ENCODE results near the gene WNT1.
A peak's percentile ranks its signal among the peaks of the same experiment; 100 is the strongest.

WNT1 gene

DNA sequence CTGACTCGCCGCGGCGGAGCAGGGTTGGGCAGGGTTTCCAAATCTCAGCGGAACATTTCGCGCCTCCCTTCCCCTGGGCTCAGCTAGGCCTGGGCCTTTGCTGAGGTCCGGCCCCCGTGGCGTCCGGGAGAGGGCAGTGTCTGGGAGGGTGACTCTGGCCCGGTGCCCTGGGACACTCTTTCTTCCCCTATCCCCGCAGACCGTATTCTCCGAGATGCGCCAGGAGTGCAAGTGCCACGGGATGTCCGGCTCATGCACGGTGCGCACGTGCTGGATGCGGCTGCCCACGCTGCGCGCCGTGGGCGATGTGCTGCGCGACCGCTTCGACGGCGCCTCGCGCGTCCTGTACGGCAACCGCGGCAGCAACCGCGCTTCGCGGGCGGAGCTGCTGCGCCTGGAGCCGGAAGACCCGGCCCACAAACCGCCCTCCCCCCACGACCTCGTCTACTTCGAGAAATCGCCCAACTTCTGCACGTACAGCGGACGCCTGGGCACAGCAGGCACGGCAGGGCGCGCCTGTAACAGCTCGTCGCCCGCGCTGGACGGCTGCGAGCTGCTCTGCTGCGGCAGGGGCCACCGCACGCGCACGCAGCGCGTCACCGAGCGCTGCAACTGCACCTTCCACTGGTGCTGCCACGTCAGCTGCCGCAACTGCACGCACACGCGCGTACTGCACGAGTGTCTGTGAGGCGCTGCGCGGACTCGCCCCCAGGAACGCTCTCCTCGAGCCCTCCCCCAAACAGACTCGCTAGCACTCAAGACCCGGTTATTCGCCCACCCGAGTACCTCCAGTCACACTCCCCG is 3.0 kb downstream of the WNT1 start:
- DNase-seq (ENCODE audit: low spot score): no peak

DNA sequence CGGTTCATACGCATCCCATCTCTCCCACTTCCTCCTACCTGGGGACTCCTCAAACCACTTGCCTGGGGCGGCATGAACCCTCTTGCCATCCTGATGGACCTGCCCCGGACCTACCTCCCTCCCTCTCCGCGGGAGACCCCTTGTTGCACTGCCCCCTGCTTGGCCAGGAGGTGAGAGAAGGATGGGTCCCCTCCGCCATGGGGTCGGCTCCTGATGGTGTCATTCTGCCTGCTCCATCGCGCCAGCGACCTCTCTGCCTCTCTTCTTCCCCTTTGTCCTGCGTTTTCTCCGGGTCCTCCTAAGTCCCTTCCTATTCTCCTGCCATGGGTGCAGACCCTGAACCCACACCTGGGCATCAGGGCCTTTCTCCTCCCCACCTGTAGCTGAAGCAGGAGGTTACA is 3.6 kb downstream of the WNT1 start:
- DNase-seq (ENCODE audit: low spot score): no peak

DNA sequence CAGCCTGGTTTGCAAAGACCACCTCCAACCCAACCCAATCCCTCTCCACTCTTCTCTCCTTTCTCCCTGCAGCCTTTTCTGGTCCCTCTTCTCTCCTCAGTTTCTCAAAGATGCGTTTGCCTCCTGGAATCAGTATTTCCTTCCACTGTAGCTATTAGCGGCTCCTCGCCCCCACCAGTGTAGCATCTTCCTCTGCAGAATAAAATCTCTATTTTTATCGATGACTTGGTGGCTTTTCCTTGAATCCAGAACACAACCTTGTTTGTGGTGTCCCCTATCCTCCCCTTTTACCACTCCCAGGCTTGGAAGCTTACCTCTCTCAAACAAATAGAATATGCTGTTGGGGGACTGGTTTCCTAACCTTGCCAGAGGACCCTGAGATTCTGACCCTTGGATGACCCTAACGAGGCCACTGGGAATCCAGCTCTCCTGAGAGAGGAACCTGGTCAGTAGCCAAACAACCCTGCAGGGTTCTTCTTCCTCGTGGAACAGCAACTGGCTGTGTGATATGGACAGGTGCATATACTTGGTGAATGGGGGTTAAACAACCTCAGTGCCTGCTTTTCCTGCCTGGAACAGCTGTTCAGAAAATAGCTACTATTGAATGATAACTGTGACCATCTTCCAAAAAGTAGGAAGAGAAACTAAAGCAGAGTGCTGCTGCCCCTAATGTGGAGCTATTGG is 4.4 kb downstream of the WNT1 start:
- DNase-seq (ENCODE audit: low spot score): no peak

DNA sequence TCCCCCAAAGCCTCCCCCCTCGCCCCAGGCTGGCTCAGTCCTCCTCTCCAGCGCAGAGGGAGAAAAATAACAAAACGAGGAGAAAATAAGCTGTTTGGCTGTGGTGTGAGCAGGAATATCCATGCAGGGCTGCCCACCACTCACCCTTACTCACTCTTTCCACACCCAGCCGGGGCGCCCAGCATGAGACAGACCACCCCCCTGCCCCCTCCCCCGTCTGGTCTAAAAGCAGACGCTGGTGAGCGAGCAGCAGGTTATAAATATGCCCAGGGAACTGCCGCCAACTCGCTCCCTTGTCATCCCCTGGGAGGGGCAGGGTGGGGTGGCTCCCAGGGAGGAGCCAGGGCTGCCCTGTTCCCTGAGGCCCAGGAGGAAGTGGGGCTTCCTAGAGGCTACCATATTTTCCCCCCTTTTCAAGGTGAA is 7.4 kb downstream of the WNT1 start:
- DNase-seq (ENCODE audit: low spot score): no peak

DNA sequence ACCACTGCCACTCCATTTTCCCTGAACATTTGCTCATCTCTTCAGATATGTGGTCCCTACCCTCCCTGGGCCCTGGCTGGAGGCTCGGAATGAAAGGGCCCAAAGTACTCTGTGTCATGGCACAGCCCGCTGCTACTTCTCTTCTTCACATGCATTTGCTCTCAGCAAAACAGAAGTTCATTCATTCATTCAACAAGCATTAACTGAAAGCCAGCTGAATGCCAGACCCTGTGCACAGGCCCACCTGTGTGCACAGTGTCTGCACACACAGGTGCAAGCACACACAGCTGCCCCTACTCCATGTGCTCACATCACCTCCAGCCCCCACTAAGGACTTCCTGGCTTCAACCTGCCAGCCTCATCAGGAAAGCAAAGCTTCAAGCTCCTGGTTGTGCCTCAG is 7.8 kb downstream of the WNT1 start:
- no peak for DNase-seq (ENCODE audit: low spot score)

DNA sequence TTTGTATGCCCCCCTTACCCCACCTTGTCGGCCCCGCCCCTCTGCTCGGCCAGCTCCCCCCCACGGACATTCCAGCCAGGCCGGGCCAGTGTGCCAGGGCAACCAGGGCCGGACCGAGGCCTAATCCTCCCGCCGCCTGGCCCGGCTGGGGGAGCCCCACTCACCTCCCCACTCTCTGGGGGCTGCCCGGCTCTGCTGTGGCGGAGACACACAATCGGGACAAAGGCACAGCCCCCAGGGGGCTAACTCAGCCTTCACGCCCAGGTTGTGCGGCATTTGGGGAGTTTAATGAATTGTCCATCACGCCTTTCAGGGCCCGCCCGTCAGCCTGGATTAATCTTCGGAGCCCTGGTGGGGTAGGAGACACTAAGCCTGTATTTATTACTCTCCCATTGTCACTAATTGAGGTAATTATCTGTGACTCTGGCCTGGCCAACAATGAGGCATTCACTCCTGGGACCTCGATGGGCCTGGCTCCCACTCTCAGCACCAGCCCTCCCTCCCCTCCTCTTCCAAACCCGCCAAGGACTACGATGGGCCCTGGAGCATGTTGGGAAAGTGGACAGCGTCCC is 8.7 kb downstream of the WNT1 start:
- no peak for DNase-seq (ENCODE audit: low spot score)

DNA sequence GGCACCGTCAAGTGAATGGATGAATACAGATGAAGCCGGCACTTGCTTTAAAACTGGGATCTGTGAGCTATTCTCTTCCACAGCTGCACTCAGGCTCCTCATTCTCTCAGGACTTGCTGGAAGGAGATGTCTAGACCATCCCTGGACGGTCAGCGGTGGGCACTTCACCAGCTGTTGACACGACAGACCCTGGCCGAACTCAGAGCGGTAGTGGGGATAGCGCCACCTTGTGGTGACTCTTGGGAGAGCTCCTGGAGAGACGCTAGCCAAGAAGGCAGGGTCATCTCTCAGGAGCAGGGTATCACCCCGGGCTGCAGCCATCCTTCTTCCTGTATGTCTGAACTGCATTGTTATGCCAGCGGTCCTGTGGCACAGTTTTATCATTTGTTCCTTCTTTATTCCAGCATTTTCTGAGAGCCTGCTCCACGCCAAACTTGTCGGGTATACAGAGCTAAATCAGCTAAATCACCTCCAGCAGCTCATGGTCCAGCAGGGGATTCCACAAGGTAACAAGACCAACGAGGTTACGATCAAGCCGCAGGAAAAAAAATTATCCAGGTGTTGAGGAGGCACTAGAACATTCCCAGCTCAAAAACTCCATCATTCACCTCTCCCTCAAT is 10.0 kb downstream of the WNT1 start:
- DNase-seq (ENCODE audit: low spot score): peak; percentile 76

DNA sequence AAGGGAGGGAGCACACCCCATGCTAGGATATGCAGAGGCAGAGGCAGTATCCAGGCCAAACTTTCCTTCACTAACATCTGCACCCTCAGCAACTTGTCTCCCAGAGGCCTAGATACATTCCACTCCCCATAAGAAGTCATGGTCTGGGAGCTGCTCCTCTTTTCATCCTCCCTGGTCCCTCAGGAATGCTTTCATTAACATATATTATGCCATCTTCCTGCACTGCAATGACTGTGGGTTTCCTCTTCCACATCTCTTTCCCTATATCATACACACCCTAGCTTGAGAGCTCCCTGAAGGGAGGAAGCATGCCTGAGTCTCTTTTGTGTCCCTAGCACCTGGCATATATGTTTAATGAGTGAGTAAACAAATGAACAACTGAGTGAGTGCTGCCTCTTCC is 12.4 kb downstream of the WNT1 start:
- no peak for DNase-seq (ENCODE audit: low spot score)

DNA sequence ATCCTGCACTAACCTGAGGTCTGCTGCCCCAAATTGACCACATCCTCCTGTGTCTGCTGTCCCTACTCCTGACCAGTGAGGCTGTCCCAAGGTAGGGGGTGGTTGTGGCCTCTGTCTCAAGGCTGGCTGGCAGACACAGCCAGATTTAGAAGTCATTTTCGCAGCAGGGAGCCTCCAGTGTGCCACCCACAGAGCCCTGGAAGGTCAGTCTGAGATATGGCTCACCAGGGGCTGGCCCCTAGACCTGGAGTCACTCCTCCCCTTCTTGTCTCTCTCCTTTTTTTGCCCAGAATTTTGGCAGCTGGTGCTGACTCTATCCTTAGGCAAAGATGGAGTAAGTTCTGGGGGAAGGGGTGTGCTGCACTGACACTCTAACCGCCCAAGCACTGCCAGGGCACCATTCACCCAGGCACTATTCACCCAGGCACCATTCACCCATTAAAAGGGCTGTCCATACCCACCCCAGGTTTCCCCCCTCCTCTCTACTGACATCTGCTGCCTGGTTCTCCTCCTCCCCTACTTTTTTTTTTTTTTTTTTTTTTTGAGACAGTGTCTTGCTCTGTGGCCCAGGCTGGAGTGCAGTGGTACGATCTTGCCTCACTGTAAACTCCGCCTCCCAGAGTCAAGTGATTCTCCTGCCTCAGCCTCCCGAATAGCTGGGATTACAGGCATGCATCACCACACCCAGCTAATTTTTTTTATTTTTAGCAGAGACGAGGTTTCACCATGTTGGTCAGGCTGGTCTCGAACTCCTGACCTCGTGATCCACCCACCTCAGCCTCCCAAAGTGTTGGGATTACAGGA is 13.3 kb downstream of the WNT1 start:
- DNase-seq (ENCODE audit: low spot score): no peak

DNA sequence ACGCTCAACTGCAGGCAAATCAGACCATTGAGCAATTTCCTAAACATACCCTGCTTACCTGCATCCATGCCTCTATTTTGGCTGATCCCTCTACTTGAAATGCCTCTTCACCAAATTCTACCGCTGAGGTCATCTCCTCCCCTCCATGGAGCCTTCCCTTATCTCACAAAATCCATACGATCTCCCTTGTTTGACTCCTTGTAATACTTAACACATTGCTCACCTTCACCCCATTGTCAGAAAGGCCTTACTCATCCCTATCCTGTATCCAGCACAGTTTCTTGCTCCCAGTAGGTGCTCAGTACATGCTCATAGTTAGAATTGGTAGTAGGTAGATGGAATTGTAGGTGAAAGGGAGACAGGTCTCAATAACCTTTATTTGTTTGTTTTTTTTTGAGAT is 15.7 kb downstream of the WNT1 start:
- no peak for DNase-seq (ENCODE audit: low spot score)

DNA sequence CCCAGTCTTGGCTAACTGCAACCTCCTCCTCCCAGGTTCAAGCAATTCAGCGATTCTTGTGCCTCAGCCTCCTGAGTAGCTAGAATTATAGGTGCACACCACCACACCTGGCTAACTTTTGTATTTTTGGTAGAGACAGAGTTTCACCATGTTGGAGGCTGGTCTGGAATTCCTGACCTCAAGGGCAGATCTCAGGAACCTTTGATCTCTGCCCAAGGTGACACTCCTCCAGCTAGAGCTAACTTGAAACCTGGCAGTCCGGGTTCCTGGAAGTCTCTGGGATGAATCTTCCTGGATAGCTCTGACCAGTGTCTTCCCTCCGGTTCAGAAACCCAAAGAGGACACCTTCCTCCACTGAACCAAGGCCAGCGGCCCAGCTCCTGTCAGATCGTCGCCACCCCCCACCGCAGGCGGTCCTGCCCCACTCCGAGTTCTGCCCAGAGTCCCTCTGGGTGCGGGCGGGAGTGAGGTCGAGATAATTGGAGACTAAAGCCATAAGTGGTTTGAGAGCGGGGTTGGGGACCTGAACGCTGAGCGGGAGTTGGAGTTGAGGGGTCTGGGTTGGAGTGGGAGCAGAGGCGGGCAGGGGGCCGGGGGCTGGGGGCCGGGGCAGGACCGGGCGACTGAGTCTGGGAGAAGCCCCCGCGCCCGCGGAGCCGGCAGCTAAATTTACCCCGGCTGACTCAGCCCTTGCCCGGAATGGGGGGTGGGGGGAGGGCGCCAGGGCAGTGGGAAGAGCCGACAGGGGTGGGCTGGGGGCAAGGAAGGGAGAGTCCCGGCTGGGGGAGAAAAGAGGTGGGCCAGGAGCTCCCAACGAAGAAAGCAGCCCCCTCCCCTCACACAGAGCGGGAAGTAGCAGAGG is 16.3 kb downstream of the WNT1 start:
- DNase-seq (ENCODE audit: low spot score): no peak

DNA sequence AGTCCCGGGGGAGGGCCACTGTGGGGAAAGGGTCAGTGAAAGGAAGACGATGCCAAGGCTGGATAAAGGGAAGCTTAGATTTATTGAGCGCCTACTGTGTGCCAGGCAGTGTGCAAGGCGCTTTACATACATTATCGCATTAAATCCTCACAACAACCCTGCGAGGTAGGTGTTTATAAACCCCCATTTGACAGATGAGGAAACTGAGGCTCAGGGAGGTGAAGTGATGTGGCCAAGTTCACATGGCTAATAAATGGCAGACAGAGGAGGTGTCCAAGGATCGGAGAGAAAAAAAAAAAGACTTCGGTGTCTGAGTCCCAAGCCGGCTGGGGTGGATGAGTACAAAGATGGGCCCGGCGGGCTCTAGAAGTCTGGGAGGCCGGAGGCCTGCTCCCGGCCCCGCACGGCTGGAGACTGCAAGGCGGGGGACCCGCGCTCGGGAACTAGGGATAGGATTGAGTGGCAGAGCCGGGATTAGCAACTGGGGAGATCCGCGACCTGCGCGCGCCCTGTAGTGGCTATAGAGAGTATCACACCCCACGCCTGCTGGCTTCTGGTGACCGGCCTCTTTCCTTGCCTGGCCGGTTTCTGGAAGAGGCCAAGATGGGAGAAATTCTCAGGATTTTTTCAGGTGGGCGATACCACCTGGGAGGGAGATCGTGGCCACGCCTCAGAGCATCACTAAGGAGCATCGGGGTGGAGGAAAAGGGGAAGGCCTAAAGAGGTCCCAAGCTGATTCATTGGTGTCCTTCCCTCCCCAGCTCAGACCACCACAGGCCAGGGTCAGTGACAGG is 17.2 kb downstream of the WNT1 start:
- DNase-seq (ENCODE audit: low spot score): peak; percentile 45

DNA sequence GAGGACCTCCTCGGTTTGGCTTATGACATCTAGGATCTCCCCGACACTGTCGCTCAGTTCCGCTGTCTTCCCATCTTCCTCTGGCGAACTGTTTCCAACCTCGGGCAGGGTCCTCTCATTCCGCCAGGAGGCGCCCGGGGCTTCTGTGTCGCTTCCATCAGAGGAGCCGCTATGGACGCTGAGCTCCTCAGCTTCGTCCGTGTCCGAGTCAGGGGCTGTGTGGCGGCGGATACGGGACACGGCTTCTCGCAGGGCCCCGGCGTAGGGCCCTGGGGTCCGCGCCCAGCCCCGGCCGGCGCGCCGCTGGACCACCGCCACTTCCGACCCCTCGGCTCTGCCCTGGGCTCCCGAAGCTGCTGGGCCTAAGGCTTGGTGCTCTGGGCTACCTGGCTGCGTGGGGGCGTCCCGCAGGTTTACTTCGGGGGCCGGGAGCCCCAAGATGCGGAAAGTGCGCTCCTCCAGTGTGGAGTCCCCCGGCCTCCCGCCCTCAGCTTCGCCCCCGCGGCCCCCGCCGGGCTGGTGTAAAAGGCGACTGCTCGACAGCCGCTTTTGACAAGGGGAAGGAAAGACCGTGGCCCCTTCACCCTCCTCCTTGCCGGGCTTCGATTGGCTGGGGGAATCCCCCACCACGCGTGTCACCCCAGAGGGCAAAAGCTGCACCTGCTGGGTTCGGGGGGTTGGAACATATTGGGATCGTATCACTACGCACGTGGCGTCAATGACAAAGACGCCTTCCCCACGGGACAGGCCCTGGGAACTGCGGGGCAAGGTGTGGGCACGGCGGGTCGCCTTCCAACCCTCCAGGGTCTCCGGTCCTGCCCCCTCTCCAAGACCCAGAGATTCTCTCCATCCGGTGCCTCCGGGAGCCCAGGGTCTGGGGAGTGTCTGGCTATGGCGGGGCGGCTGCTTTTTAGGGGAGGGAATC is 18.9 kb downstream of the WNT1 start:
- peak; percentile 78 for DNase-seq (ENCODE audit: low spot score)

DNA sequence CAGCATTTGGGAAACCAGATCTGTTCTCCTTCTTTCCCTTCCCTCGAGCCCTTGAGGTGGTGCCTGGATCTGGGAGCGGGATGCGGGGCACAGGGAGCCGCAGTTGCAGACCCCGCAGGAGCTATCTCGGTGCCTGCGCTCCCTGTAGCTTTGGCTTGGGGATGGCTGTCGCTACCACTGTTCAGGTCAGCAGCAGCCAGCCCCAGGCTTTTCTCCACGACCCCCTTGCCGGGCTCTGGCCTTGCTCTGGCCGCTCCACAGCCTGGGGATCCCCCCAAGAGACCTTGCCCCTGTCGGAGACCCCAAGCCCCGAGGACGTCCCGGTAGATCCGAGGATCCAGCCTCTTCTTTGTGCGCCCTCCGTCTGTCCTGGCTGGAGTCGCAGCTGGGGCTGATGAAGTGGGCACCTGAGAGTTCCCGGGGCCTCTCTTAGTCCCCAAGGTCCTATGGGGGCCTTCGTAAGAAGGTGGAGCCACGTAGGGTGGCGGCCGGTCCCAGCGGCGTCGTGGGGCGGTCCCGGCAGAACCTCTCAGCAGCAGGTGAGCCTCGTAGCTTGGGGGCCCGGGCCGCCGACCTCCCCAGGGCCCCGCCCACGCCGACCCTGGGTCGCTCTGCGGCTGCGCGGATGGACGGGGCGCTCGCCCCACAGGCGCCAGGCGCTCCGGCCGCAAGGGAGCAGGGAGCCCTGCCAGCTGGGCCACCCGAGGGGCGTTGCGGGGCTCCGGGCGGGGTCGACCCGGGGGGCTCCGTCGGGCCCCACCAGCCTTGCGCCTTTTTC is 19.8 kb downstream of the WNT1 start:
- DNase-seq (ENCODE audit: low spot score): no peak

DNA sequence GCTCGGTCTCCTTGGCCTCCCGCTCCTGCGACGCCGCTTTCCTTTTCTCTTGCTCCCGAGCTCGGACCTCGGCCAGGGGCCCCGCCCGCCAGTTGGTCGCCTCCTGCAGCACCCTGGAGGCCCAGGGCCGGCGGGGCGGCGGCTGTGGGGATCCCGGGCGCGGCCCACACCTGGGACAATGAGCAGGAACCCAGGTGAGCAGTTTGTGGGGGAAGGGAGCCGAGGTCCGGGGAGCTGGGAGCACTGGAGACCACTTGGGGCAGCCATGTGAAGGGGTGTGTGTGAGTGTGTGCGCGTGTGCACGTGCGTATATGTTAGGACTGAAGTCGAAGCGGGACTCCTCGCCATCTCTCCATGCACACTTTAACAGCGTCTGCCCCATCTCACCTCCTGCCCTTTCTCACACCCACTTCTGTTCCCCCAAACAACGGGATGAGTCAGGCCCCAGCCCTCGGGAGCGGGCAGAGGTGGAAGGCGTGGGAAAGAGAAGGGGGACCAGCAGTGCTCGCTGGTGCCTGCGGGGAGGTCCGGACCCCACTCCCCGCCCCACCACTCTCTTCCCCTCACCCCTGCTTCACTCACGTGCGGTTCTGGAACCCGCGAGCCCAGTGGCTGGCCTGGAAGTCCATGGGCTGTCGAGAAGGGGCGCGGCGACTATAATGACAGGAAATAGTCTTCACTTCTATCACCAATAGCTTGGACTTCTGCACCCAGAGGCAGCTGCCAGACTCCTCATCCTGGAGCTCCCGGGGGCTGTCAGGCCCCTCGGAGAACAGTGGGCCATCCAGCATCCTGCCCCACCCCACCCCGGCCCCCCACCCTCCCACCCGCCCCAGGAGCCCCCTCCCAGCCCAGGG is 20.6 kb downstream of the WNT1 start:
- DNase-seq (ENCODE audit: low spot score): no peak

DNA sequence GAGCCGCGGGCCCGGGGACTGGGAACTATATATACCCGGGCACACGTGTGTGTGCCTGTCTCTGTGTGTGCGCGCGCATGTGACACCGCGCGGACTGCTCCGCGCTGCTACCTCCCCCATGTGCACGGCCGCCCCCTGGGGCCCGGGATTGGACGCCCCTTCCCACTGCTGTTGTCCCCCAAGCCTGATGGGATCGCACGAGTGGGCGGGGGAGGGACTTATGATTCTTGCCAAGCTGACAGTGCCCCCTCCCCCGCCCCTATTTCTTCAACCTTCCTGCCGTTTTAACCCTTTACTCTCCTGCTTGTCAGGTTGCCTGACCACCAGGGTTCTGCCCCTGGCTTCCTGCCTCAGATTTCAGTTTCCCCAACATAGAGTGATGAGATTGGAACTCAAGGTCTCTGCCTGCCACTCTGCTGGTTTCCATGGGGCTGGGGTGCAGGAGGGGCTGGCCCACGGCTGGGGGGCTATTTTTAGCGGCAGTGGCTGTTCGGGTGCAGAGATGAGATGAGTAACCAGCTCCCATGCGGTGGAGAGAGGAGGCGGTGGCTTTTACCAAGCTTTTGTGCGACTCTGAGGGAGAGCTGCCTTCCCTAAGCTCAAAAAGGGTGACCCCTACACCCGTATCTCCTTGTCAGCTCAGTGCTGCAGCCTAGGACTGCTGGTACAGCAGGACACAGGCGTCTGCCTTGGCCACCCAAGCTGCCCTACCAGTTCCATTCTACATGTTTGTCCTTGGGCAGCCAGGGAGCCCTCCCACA is 21.4 kb downstream of the WNT1 start, which contains the start of gene DDN:
DDN (minus strand) TSS at position 5 of the 761 bp plus-strand sequence. CDS start 88 bp downstream, outside the sequence.
- no peak for DNase-seq (ENCODE audit: low spot score)
